ENCODE measurements around the gene PSMB10.

Gene PSMB10

GRCh38 chr16:67892899-67893742 is 43.5 kb downstream of the PSMB10 start, which contains the start of gene PSKH1 (continued):
- TF ChIP-seq BCL6B (tag by site-specific recombination; IDR thresholded peaks at IDR 0.05) (no peak), OSR2 (tag by site-specific recombination; IDR thresholded peaks at IDR 0.05) (no peak), ZNF341 (tag by site-specific recombination; IDR thresholded peaks at IDR 0.05; ENCODE audit: low read depth) (no peak), KLF9 (tag by site-specific recombination; IDR thresholded peaks at IDR 0.05; ENCODE audit: low read depth) (peak; percentile 33; the same call in 1 of the 2 replicates), GLIS2 (tag by site-specific recombination; IDR thresholded peaks at IDR 0.05) (no peak), ZNF37A (tag by site-specific recombination; IDR thresholded peaks at IDR 0.05) (no peak), BCL11B (tag by site-specific recombination; IDR thresholded peaks at IDR 0.05; ENCODE audit: low read depth) (no peak), ZBTB1 (tag by site-specific recombination; IDR thresholded peaks at IDR 0.05) (no peak), ZNF837 (tag by site-specific recombination; IDR thresholded peaks at IDR 0.05) (no peak), MZF1 (tag by site-specific recombination; IDR thresholded peaks at IDR 0.05; ENCODE audit: borderline replicate concordance) (0 out of 2 replicates have a peak, but pooled peaks have one; percentile 18), ZBTB21 (tag by site-specific recombination; IDR thresholded peaks at IDR 0.05) (peak; percentile 87), ZNF280C (tag by site-specific recombination; IDR thresholded peaks at IDR 0.05) (no peak), GLI2 (tag by site-specific recombination; IDR thresholded peaks at IDR 0.05; ENCODE audit: borderline replicate concordance, low read depth) (no peak), ZBTB17 (tag by site-specific recombination; IDR thresholded peaks at IDR 0.05) (no peak), ZNF585B (tag by site-specific recombination; IDR thresholded peaks at IDR 0.05) (no peak), ZNF510 (tag by site-specific recombination; IDR thresholded peaks at IDR 0.05; ENCODE audit: insufficient replicate concordance) (no peak), SALL2 (tag by site-specific recombination; IDR thresholded peaks at IDR 0.05; ENCODE audit: borderline replicate concordance) (no peak), ZNF433 (tag by site-specific recombination; IDR thresholded peaks at IDR 0.05; ENCODE audit: low read depth) (no peak), ZNF121 (tag by site-specific recombination; IDR thresholded peaks at IDR 0.05) (no peak), IKZF3 (tag by site-specific recombination; IDR thresholded peaks at IDR 0.05) (peak; percentile 65), GFI1B (tag by site-specific recombination; IDR thresholded peaks at IDR 0.05) (no peak), ZNF324 (tag by site-specific recombination; IDR thresholded peaks at IDR 0.05) (no peak), SP7 (tag by site-specific recombination; IDR thresholded peaks at IDR 0.05) (0 out of 2 replicates have a peak, but pooled peaks have one; percentile 24), AEBP2 (tag by site-specific recombination; IDR thresholded peaks at IDR 0.05; ENCODE audit: borderline replicate concordance) (no peak), ZNF677 (tag by site-specific recombination; IDR thresholded peaks at IDR 0.05) (peak; percentile 51; the same call in 1 of the 2 replicates), HOXD13 (CRISPR knock-in tag; IDR thresholded peaks at IDR 0.05; ENCODE audit: borderline replicate concordance) (no peak), ZNF830 (tag by site-specific recombination; IDR thresholded peaks at IDR 0.05; ENCODE audit: low read depth) (no peak), ZNF792 (tag by site-specific recombination; IDR thresholded peaks at IDR 0.05) (no peak), ZNF23 (tag by site-specific recombination; IDR thresholded peaks at IDR 0.05; ENCODE audit: borderline replicate concordance) (no peak), ZNF701 (tag by site-specific recombination; IDR thresholded peaks at IDR 0.05) (no peak), EGR2 (tag by site-specific recombination; IDR thresholded peaks at IDR 0.05; ENCODE audit: low read depth) (no peak), ZNF423 (tag by site-specific recombination; IDR thresholded peaks at IDR 0.05) (no peak), HOXC10 (CRISPR knock-in tag; IDR thresholded peaks at IDR 0.05) (0 out of 2 replicates have a peak, but pooled peaks have one; percentile 43), ZNF266 (tag by site-specific recombination; IDR thresholded peaks at IDR 0.05; ENCODE audit: low read depth) (no peak), ZNF654 (tag by site-specific recombination; IDR thresholded peaks at IDR 0.05; ENCODE audit: low read depth) (no peak), ZNF133 (tag by site-specific recombination; IDR thresholded peaks at IDR 0.05) (no peak), ZNF621 (tag by site-specific recombination; IDR thresholded peaks at IDR 0.05) (no peak), ZNF521 (tag by site-specific recombination; IDR thresholded peaks at IDR 0.05) (no peak)
